Suppressor macrophage treated with lipopolysaccharide for 4 hours (primary cell): ENCODE measurements around the gene BTBD6.
A peak's percentile ranks its signal among the peaks of the same experiment; 100 is the strongest.

ENCODE experiments used
- DNase-seq: peaks from one replicate; pipeline ENCODE4 v3.0.0-alpha.2; 2020

BTBD6 gene

GRCh38 chr14:105248368-105249181 is at the start of gene BTBD6:
Gene BTBD6 (plus strand): TSS chr14:105248533. CDS start chr14:105248712, 179 bp downstream.
- peak; percentile 90 for DNase-seq

GRCh38 chr14:105198588-105198987 is 49.7 kb upstream of the BTBD6 start:
- DNase-seq: no peak

- no peak for DNase-seq
Measured at GRCh38 chr14:105199093-105199492, 49.2 kb upstream of the BTBD6 start.

GRCh38 chr14:105200074-105200473 is 48.3 kb upstream of the BTBD6 start:
- DNase-seq: no peak

- no peak for DNase-seq
Measured at GRCh38 chr14:105200641-105201040, 47.7 kb upstream of the BTBD6 start.

GRCh38 chr14:105201156-105201924 is 47.0 kb upstream of the BTBD6 start:
- no peak for DNase-seq

- peak; percentile 63 for DNase-seq
Measured at GRCh38 chr14:105201925-105202513, 46.3 kb upstream of the BTBD6 start.

- DNase-seq: peak; percentile 73
Measured at GRCh38 chr14:105203057-105203531, 45.2 kb upstream of the BTBD6 start.

GRCh38 chr14:105203701-105204100 is 44.6 kb upstream of the BTBD6 start:
- no peak for DNase-seq

GRCh38 chr14:105204206-105204930 is 44.0 kb upstream of the BTBD6 start:
- DNase-seq: no peak

GRCh38 chr14:105204931-105205672 is 43.2 kb upstream of the BTBD6 start:
- DNase-seq: no peak

GRCh38 chr14:105205673-105206208 is 42.6 kb upstream of the BTBD6 start:
- DNase-seq: no peak

- DNase-seq: no peak
Measured at GRCh38 chr14:105206873-105207272, 41.5 kb upstream of the BTBD6 start.

GRCh38 chr14:105207460-105207901 is 40.9 kb upstream of the BTBD6 start:
- no peak for DNase-seq

- DNase-seq: no peak
Measured at GRCh38 chr14:105207996-105208737, 40.2 kb upstream of the BTBD6 start.

GRCh38 chr14:105208738-105209075 is 39.6 kb upstream of the BTBD6 start:
- DNase-seq: no peak

- no peak for DNase-seq
Measured at GRCh38 chr14:105209091-105209490, 39.2 kb upstream of the BTBD6 start.

- DNase-seq: no peak
Measured at GRCh38 chr14:105209646-105210045, 38.7 kb upstream of the BTBD6 start.

GRCh38 chr14:105210266-105211025 is 37.9 kb upstream of the BTBD6 start:
- DNase-seq: no peak

- no peak for DNase-seq
Measured at GRCh38 chr14:105211086-105211757, 37.1 kb upstream of the BTBD6 start.
